ENCODE measurements around the gene HS2ST1. TPM values are rescaled to one million over a fixed set of nuclear protein-coding genes. Genes with fewer than 3 reads are reported as not detected.

The HS2ST1 gene
- total and polyA plus RNA-seq, 11 donors: 3.4 to 20.3 (median 13.6) TPM

- H3K36me3 ChIP-seq: no peaks in the 10 kb centered on the region
- no peak overlapping the region for H3K27ac ChIP-seq
- H3K27me3 ChIP-seq: no peaks in the 10 kb centered on the region
- DNase-seq (no peak), ATAC-seq (no peak)
- WGBS, 4 donors: 73 to 81% (median 78%) methylated on average over 2 of the region's 2 CpGs
- intact Hi-C loops (cut with DNase I): no loop called here
- no peaks in the 10 kb centered on the region for H3K9me3 ChIP-seq
- H3K4me1 ChIP-seq: peaks cover 0 to 5% (median 0%) of the 10 kb centered on the region in 12 donors
- no peak overlapping the region for H3K4me3 ChIP-seq
- TF ChIP-seq POLR2A (IDR thresholded peaks at IDR 0.05) (no peak), CTCF (IDR thresholded peaks at IDR 0.05) (no peak)
Measured at GRCh38 chr1:86992861-86993260, 78.4 kb downstream of the HS2ST1 start.

GRCh38 chr1:86993269-86993985 is 79.0 kb downstream of the HS2ST1 start:
- Histone ChIP-seq H3K27ac (no peak overlapping the region), H3K36me3 (no peaks in the 10 kb centered on the region), H3K9me3 (no peaks in the 10 kb centered on the region), H3K27me3 (no peaks in the 10 kb centered on the region), H3K4me1 (peaks cover 0 to 5% (median 0%) of the 10 kb centered on the region in 12 donors), H3K4me3 (no peak overlapping the region)
- whole genome bisulfite sequencing, 4 donors: 89 to 92% (median 91%) methylated on average over 4 of the region's 4 CpGs
- TF ChIP-seq POLR2A (IDR thresholded peaks at IDR 0.05) (no peak), CTCF (IDR thresholded peaks at IDR 0.05) (no peak)
- DNase-seq (no peak), ATAC-seq (no peak)
- intact Hi-C loops (cut with DNase I): no loop called here

- DNase-seq: no peak
Measured at GRCh38 chr1:86994061-86994460, 79.6 kb downstream of the HS2ST1 start.

GRCh38 chr1:86997538-86997937 is 83.1 kb downstream of the HS2ST1 start:
- no peak overlapping the region for H3K27ac ChIP-seq
- DNase-seq (no peak), ATAC-seq (no peak)
- no peak for TF ChIP-seq CTCF (IDR thresholded peaks at IDR 0.05)
- TF ChIP-seq POLR2A (IDR thresholded peaks at IDR 0.05): no peak
- H3K4me1 ChIP-seq: peaks cover 0 to 5% (median 0%) of the 10 kb centered on the region in 12 donors
- 57 to 78% (median 60%) methylated on average over 1 of the region's 1 CpG for WGBS, 4 donors
- no peaks in the 10 kb centered on the region for H3K27me3 ChIP-seq
- H3K36me3 ChIP-seq: no peaks in the 10 kb centered on the region
- no peak overlapping the region for H3K4me3 ChIP-seq
- intact Hi-C loops (cut with DNase I): loop anchor here in 1 of 10 donors (5.0 kb wide), 1 partner anchor 50 kb away; no protein-coding TSS in a partner anchor
- no peaks in the 10 kb centered on the region for H3K9me3 ChIP-seq

More at GRCh38 chr1:86994061-86994460, 79.6 kb downstream of the HS2ST1 start:
- intact Hi-C loops (cut with DNase I): no loop called here
- Histone ChIP-seq H3K27me3 (no peaks in the 10 kb centered on the region), H3K36me3 (no peaks in the 10 kb centered on the region), H3K4me1 (peaks cover 0 to 5% (median 0%) of the 10 kb centered on the region in 12 donors), H3K9me3 (no peaks in the 10 kb centered on the region), H3K4me3 (no peak overlapping the region), H3K27ac (no peak overlapping the region)
- TF ChIP-seq CTCF (IDR thresholded peaks at IDR 0.05) (no peak), POLR2A (IDR thresholded peaks at IDR 0.05) (no peak)
- ATAC-seq: no peak
